Hepatocyte (in vitro differentiated cells): ENCODE data around the gene PGBD2.

Experiments used
- EZH2 ChIP-seq: fragments of 200-600 bp; sonication (generic); IDR thresholded peaks from 2 replicates; pipeline ENCODE4 v1.6.1; 2016; ENCODE audit warnings: antibody characterized with exemption, mild to moderate bottlenecking, borderline replicate concordance
- TF ChIP-seq, protein P1 (sequence below): fragments of 200-600 bp; sonication (generic); IDR thresholded peaks from 2 replicates; pipeline ENCODE4 v1.5.1; 2016; ENCODE audit warnings: antibody characterized with exemption, mild to moderate bottlenecking; ENCODE audit not compliant: poor library complexity

- TF ChIP-seq, protein P1, sequence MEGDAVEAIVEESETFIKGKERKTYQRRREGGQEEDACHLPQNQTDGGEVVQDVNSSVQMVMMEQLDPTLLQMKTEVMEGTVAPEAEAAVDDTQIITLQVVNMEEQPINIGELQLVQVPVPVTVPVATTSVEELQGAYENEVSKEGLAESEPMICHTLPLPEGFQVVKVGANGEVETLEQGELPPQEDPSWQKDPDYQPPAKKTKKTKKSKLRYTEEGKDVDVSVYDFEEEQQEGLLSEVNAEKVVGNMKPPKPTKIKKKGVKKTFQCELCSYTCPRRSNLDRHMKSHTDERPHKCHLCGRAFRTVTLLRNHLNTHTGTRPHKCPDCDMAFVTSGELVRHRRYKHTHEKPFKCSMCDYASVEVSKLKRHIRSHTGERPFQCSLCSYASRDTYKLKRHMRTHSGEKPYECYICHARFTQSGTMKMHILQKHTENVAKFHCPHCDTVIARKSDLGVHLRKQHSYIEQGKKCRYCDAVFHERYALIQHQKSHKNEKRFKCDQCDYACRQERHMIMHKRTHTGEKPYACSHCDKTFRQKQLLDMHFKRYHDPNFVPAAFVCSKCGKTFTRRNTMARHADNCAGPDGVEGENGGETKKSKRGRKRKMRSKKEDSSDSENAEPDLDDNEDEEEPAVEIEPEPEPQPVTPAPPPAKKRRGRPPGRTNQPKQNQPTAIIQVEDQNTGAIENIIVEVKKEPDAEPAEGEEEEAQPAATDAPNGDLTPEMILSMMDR, result no peak
- no peak for TF ChIP-seq EZH2
Measured at GRCh38 chr1:248913933-248914332, 7.9 kb downstream of the PGBD2 start.
